K562 (cell line): Measurements from ENCODE around the gene RAB6B. TPM values are rescaled to one million over a fixed set of nuclear protein-coding genes. Genes with fewer than 3 reads are reported as not detected.
A peak's percentile ranks its signal among the peaks of the same experiment; 100 is the strongest.

ENCODE experiments used
- ATAC-seq: fragments of 200-7000 bp; cut with Tn5 transposase; 3 replicates; pipeline ENCODE4 v1.9.1; 2020; ENCODE audit warnings: moderate library complexity
- BruUV-seq: library from RNA; stranded (reverse); fragments of 400-500 nt; replicated peaks from 2 replicates; lab custom pipeline; 2021; lab: Mats Ljungman, UMichigan
- CTCF ChIA-PET: fragments of 300-600 bp; formaldehyde crosslinking; extraction: SDS; loops from one replicate; lab custom pipeline; 2021; ENCODE audit warnings: low intra/inter-chr PET ratio; lab: Yijun Ruan, JAX
- POLR2A ChIA-PET: fragments of 300-600, 350-650 bp; sonication (Branson Sonifier 250); formaldehyde crosslinking; extraction: SDS; loops from one replicate; lab custom pipeline; 2021; ENCODE audit warnings: antibody characterized with exemption, inconsistent platforms; lab: Yijun Ruan, JAX
- DNase-seq, 4 experiments: peaks; one replicate each; pipeline versions ENCODE4 v3.0.0 to v3.0.0-alpha.2; 2011 to 2018; ENCODE audit warnings: low spot score in 3 of 4, mixed read lengths in 3 of 4; ENCODE audit errors: extremely low read depth in 1 of 4
- FAIRE-seq: peaks from 2 replicates; lab custom pipeline; 2011; peaks lifted over from hg19 to GRCh38; lab: Jason Lieb, UNC
- H2AFZ ChIP-seq: 2 replicates; pipeline ENCODE4 v1.6.0; 2011; ENCODE audit warnings: low read depth, low read length, control low read depth, inconsistent platforms
- H3K27ac ChIP-seq: fragments of 200-600 bp; 3 replicates; pipeline ENCODE4 v1.8.0; 2011; ENCODE audit warnings: low read depth, mild to moderate bottlenecking, control low read depth, inconsistent platforms, low read length, moderate library complexity, mixed read lengths; ENCODE audit errors: extremely low read depth
- H3K27me3 ChIP-seq, 2 experiments: fragments of 300-600 bp in 1 of 2; 2 replicates in 1 of 2; 3 replicates in 1 of 2; pipeline versions ENCODE4 v1.6.0 to v1.8.0; 2011; ENCODE audit warnings: inconsistent platforms in 2 of 2, low read length in 2 of 2, mild to moderate bottlenecking in 1 of 2, mixed read lengths in 1 of 2, moderate library complexity in 1 of 2; ENCODE audit not compliant: control insufficient read depth in 2 of 2, insufficient read depth in 2 of 2
- H3K36me3 ChIP-seq: fragments of 300-600 bp; 3 replicates; pipeline ENCODE4 v1.8.0; 2011; ENCODE audit warnings: mild to moderate bottlenecking, low read length, inconsistent platforms; ENCODE audit not compliant: control insufficient read depth, insufficient read depth
- H3K4me1 ChIP-seq, 2 experiments: fragments of 200-600 bp in 1 of 2; replicated peaks in 1 of 2; 2 replicates in 1 of 2; 3 replicates in 1 of 2; pipeline versions ENCODE4 v1.5.1 to v1.8.0; 2011; ENCODE audit warnings: inconsistent platforms in 2 of 2, low read length in 2 of 2, mild to moderate bottlenecking in 1 of 2, mixed read lengths in 1 of 2, moderate library complexity in 1 of 2; ENCODE audit not compliant: control insufficient read depth in 2 of 2, insufficient read depth in 2 of 2
- H3K4me2 ChIP-seq: 2 replicates; pipeline ENCODE4 v1.6.1; 2011; ENCODE audit warnings: low read length, control low read depth, inconsistent platforms, mixed read lengths; ENCODE audit not compliant: insufficient read depth
- H3K4me3 ChIP-seq: fragments of 200-600 bp; sonication (generic), shearing (Covaris generic); 2 replicates; pipeline ENCODE4 v1.5.1; 2016; ENCODE audit warnings: control low read depth, inconsistent platforms
- H3K79me2 ChIP-seq: fragments of 200-600 bp; 3 replicates; pipeline ENCODE4 v1.8.0; 2011; ENCODE audit warnings: low read length, inconsistent platforms; ENCODE audit not compliant: control insufficient read depth, insufficient read depth
- H3K9ac ChIP-seq, 2 experiments: 2 replicates each; pipeline versions ENCODE4 v1.6.0 to v1.6.1; 2011; ENCODE audit warnings: low read depth in 2 of 2, low read length in 2 of 2, control low read depth in 1 of 2, inconsistent platforms in 1 of 2, mild to moderate bottlenecking in 1 of 2, mixed read lengths in 1 of 2; ENCODE audit not compliant: insufficient read depth in 1 of 2
- H3K9me1 ChIP-seq: one replicate; pipeline ENCODE4 v1.6.0; 2011; ENCODE audit warnings: inconsistent platforms, mild to moderate bottlenecking, low read length, moderate library complexity; ENCODE audit not compliant: control insufficient read depth, insufficient read depth
- H3K9me3 ChIP-seq: replicated peaks from 2 replicates; pipeline ENCODE4 v1.5.1; 2011; ENCODE audit warnings: low read depth, low read length, inconsistent platforms; ENCODE audit not compliant: control insufficient read depth, insufficient read depth
- H4K20me1 ChIP-seq: replicated peaks from 2 replicates; pipeline ENCODE4 v1.6.1; 2011; ENCODE audit warnings: low read length, inconsistent platforms, mixed read lengths; ENCODE audit not compliant: control insufficient read depth, insufficient read depth
- ATF7 ChIP-seq: fragments of 450-650 bp; IDR thresholded peaks from 2 replicates; pipeline ENCODE4 v1.7.1; 2014; ENCODE audit warnings: mild to moderate bottlenecking, moderate library complexity
- BHLHE40 ChIP-seq: IDR thresholded peaks from 2 replicates; pipeline ENCODE4 v1.6.1; 2011; ENCODE audit warnings: low read length, improper control_type of control experiment
- CREB1 ChIP-seq, 2 experiments: sonication (generic) in 1 of 2; formaldehyde crosslinking in 1 of 2; IDR thresholded peaks; 2 replicates each; pipeline versions ENCODE4 v1.6.1 to v1.8.0; 2012 to 2022; ENCODE audit warnings: inconsistent platforms in 1 of 2, mild to moderate bottlenecking in 1 of 2, missing genetic modification reagents in 1 of 2, moderate library complexity in 1 of 2
- CREM ChIP-seq: IDR thresholded peaks from 2 replicates; pipeline ENCODE4 v1.6.1; 2014; ENCODE audit warnings: antibody characterized with exemption, low read depth
- DDX20 ChIP-seq: fragments of 450-650 bp; IDR thresholded peaks from 2 replicates; pipeline ENCODE4 v1.6.1; 2016; ENCODE audit warnings: missing genetic modification characterization, low read depth, mild to moderate bottlenecking, missing compliant biosample characterization, moderate library complexity
- JUND ChIP-seq, 2 experiments: IDR thresholded peaks; 2 replicates in 1 of 2; 3 replicates in 1 of 2; pipeline ENCODE4 v1.6.1; 2011; ENCODE audit warnings: borderline replicate concordance in 2 of 2, low read depth in 2 of 2, low read length in 2 of 2, improper control_type of control experiment in 1 of 2, missing biosample characterization in 1 of 2, missing genetic modification characterization in 1 of 2, missing genetic modification reagents in 1 of 2
- SP1 ChIP-seq: sonication (generic); formaldehyde crosslinking; IDR thresholded peaks from 2 replicates; pipeline ENCODE4 v1.8.1; 2022; ENCODE audit warnings: mild to moderate bottlenecking, missing genetic modification reagents
- SREBF1 ChIP-seq: fragments of 150-350 bp; IDR thresholded peaks from 2 replicates; pipeline ENCODE4 v1.6.1; 2014; ENCODE audit warnings: antibody characterized with exemption, low read depth, low read length, borderline replicate concordance
- TCFL5 ChIP-seq: fragments of 250-450 bp; sonication (Bioruptor Pico); conservative IDR thresholded peaks from 2 replicates; pipeline ENCODE4 v1.6.1; 2021; ENCODE audit warnings: mild to moderate bottlenecking, moderate library complexity, matching md5 sums
- USF1 ChIP-seq: sonication (generic); formaldehyde crosslinking; IDR thresholded peaks from 2 replicates; pipeline ENCODE4 v1.9.0; 2022; ENCODE audit warnings: mild to moderate bottlenecking, missing genetic modification reagents
- ZNF121 ChIP-seq: sonication (generic); formaldehyde crosslinking; conservative IDR thresholded peaks from 2 replicates; pipeline ENCODE4 v1.8.0; 2022; ENCODE audit warnings: missing genetic modification reagents
- ZNF707 ChIP-seq: fragments of 250-450 bp; sonication (Bioruptor Pico); conservative IDR thresholded peaks from 2 replicates; pipeline ENCODE4 v1.8.0; 2022; ENCODE audit warnings: inconsistent platforms, mild to moderate bottlenecking, moderate library complexity
- WGBS: fragments of 100-300 bp; shearing (Covaris generic); methylation state at CpG from one replicate; pipeline ENCODE4 v1.1.6; 2016; ENCODE audit warnings: low coverage, mixed read lengths; ENCODE audit not compliant: insufficient coverage; ENCODE audit errors: missing lambda C conversion rate; 5-methylcytosine and 5-hydroxymethylcytosine counted together
- in situ Hi-C: fragments of 300-500 bp; cut with MboI; formaldehyde crosslinking; loops from 4 replicates; pipeline ENCODE4 v1.15.0; 2018; ENCODE audit warnings: inconsistent platforms, mixed read lengths
- intact Hi-C: fragments of 100-400 bp; cut with micrococcal nuclease; formaldehyde crosslinking; loops from 2 replicates; pipeline ENCODE4 v1.14.2; 2022
- polyA plus RNA-seq, 8 experiments: library from polyadenylated mRNA; depleted of rRNA in 4 of 8; stranded (reverse) in 5 of 8; unstranded in 3 of 8; fragments of >200 nt; fragmentation: Nextera tagmentation in 2 of 8; fragmentation: Illumina TruSeq in 1 of 8; extraction: Ambion mirVana in 2 of 8; extraction: Trizol in 1 of 8; gene quantifications; 2 replicates each; pipeline versions ENCODE4 v1.2.1 to v1.2.3, GENCODE V29; 2011 to 2014; ENCODE audit warnings: inconsistent platforms in 1 of 8, missing spikeins in 1 of 8
- total RNA-seq, 7 experiments: library from RNA; depleted of rRNA in 6 of 7; stranded (reverse); fragments of >200 nt in 6 of 7; fragmentation: Illumina TruSeq in 2 of 7; extraction: Trizol in 2 of 7; gene quantifications; 2 replicates each; pipeline versions ENCODE4 v1.2.1 to v1.2.3, GENCODE V29; 2011 to 2021; ENCODE audit warnings: low replicate concordance in 1 of 7

Gene RAB6B
- total and polyA plus RNA-seq, 9 of the 15 experiments (the other 6 are each of a cell fraction or from before 2014, with no cell fraction given) = 0.60 to 18.1 (median 1.5) TPM

GRCh38 chr3:133803469-133803868 is 92.2 kb downstream of the RAB6B start:
- no peak for DNase-seq
- no peaks in the 10 kb centered on the region for H4K20me1 ChIP-seq
- no peak for FAIRE-seq
- in situ Hi-C loops (loop anchor here (5.0 to 25.0 kb wide), 4 partner anchors 131 to 1066 kb away; partner anchors contain the start of genes ANAPC13, CEP63 and TMEM108), intact Hi-C loops (no loop called here)
- no peak overlapping the region for H2AFZ ChIP-seq
- peak; percentile 58 for TF ChIP-seq ZNF121 (CRISPR knock-in tag)
- TF ChIP-seq ZNF707 (CRISPR knock-in tag) = no peak
- H3K27ac ChIP-seq = no peak overlapping the region
- no peak overlapping the region for H3K4me2 ChIP-seq
- no peaks in the 10 kb centered on the region; a peak in 1 of 5 replicates for H3K4me1 ChIP-seq
- no peaks in the 10 kb centered on the region for H3K27me3 ChIP-seq
- WGBS = 52% methylated on average over 3 of the region's 5 CpGs
- H3K9me1 ChIP-seq = no peaks in the 10 kb centered on the region
- H3K9me3 ChIP-seq = no peaks in the 10 kb centered on the region
- ChIA-PET POLR2A (no interaction called here), CTCF (no interaction called here)
- no peak overlapping the region for H3K4me3 ChIP-seq
- H3K79me2 ChIP-seq = peaks cover 24% of the 10 kb centered on the region
- H3K9ac ChIP-seq = no peak overlapping the region
- BruUV-seq = no TSS peak
- no peak for ATAC-seq
- H3K36me3 ChIP-seq = peaks cover 14% of the 10 kb centered on the region; the same call in 2 of the 3 replicates

- H2AFZ ChIP-seq = no peak overlapping the region
- H3K79me2 ChIP-seq = no peaks in the 10 kb centered on the region
- peak; percentile 37 for ATAC-seq
- H3K27ac ChIP-seq = no peak overlapping the region
- no peak overlapping the region for H3K9ac ChIP-seq
- BruUV-seq = no TSS peak
- H3K9me1 ChIP-seq = no peaks in the 10 kb centered on the region
- no peak overlapping the region for H3K4me3 ChIP-seq
- H3K4me2 ChIP-seq = no peak overlapping the region
- WGBS = 5% methylated on average over 7 of the region's 7 CpGs
- H4K20me1 ChIP-seq = no peaks in the 10 kb centered on the region
- ChIA-PET CTCF (no interaction called here), POLR2A (interaction anchor here (1.0 kb wide), 1 partner anchor 128 kb away, joined by 3 read pairs; no protein-coding TSS in a partner anchor)
- no peaks in the 10 kb centered on the region; a peak in 1 of 5 replicates for H3K4me1 ChIP-seq
- H3K36me3 ChIP-seq = no peaks in the 10 kb centered on the region
- in situ Hi-C loops = loop anchor here (5.0 to 25.0 kb wide), 4 partner anchors 128 to 1063 kb away; partner anchors contain the start of genes ANAPC13, CEP63 and TMEM108
- DNase-seq = no peak
- intact Hi-C loops = no loop called here
- FAIRE-seq = no peak
- H3K9me3 ChIP-seq = no peaks in the 10 kb centered on the region
- no peaks in the 10 kb centered on the region for H3K27me3 ChIP-seq
- no peak for TF ChIP-seq JUND (IDR thresholded peaks at IDR 0.05; ENCODE audit: borderline replicate concordance, low read depth, low read length)
- 0 out of 3 replicates have a peak, but pooled peaks have one; percentile 17 for TF ChIP-seq JUND (tag; IDR thresholded peaks at IDR 0.05; ENCODE audit: borderline replicate concordance, low read depth, low read length)
- no peak for TF ChIP-seq DDX20
- no peak for TF ChIP-seq TCFL5 (CRISPR knock-in tag)
- no peak for TF ChIP-seq USF1 (CRISPR knock-in tag)
- peak; percentile 45; the same call in 1 of the 2 replicates for TF ChIP-seq CREB1 (IDR thresholded peaks at IDR 0.05)
- no peak for TF ChIP-seq CREB1 (CRISPR knock-in tag; IDR thresholded peaks at IDR 0.05)
- no peak for TF ChIP-seq SP1 (CRISPR knock-in tag)
- TF ChIP-seq SREBF1 = no peak
- TF ChIP-seq CREM = peak; percentile 64
- TF ChIP-seq ATF7 = 0 out of 2 replicates have a peak, but pooled peaks have one; percentile 17
- peak; percentile 29; the same call in 1 of the 2 replicates for TF ChIP-seq BHLHE40
Observed at GRCh38 chr3:133799794-133800585, 95.7 kb downstream of the RAB6B start.
